ENCODE results near the gene CAPN13.

DNA sequence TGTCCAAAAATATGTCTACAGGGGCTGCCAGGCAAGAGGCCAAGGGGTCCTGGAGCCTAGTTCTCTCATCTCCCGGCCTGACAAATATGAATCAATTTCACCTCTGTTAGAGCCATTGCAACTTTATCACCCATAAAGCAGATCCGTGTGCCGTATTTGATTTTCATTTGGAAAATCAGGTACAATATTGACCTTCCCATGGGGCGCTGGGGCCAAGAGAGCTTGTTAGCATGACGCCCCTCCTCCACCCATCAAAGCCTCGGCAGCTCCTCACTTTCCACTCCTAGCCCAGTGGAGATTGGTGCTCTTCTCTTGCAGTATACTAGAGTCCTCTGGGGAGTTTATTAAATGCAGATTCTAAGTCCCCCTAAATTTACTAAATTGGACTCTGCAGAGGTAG lies 96.8 kb downstream of the CAPN13 start:
- TF ChIP-seq, protein P1, sequence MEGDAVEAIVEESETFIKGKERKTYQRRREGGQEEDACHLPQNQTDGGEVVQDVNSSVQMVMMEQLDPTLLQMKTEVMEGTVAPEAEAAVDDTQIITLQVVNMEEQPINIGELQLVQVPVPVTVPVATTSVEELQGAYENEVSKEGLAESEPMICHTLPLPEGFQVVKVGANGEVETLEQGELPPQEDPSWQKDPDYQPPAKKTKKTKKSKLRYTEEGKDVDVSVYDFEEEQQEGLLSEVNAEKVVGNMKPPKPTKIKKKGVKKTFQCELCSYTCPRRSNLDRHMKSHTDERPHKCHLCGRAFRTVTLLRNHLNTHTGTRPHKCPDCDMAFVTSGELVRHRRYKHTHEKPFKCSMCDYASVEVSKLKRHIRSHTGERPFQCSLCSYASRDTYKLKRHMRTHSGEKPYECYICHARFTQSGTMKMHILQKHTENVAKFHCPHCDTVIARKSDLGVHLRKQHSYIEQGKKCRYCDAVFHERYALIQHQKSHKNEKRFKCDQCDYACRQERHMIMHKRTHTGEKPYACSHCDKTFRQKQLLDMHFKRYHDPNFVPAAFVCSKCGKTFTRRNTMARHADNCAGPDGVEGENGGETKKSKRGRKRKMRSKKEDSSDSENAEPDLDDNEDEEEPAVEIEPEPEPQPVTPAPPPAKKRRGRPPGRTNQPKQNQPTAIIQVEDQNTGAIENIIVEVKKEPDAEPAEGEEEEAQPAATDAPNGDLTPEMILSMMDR (IDR thresholded peaks at IDR 0.05; ENCODE audit: low read depth, low read length, missing input control) = no peak
- TF ChIP-seq REST (IDR thresholded peaks at IDR 0.05) = no peak
- TF ChIP-seq RAD21 (IDR thresholded peaks at IDR 0.05) = no peak
- TF ChIP-seq, protein P2, sequence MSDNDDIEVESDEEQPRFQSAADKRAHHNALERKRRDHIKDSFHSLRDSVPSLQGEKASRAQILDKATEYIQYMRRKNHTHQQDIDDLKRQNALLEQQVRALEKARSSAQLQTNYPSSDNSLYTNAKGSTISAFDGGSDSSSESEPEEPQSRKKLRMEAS (IDR thresholded peaks at IDR 0.05) = no peak
- no peak for TF ChIP-seq JUND (IDR thresholded peaks at IDR 0.05)
